Subcutaneous abdominal adipose tissue (tissue), 5 donors: ENCODE measurements around the gene KCNJ4.
"Not testable (repeated sequence)": the region's sequence is repeated elsewhere in the genome, so short reads cannot be mapped to it uniquely, and the experiment has no call there.

ENCODE experiments used
- H3K27ac ChIP-seq: one replicate; pipeline ENCODE4 v1.7.0; 2013; ENCODE audit warnings: low read depth, mild to moderate bottlenecking, inconsistent platforms, low read length, moderate library complexity
- H3K27me3 ChIP-seq, 5 donors: one replicate each; pipeline ENCODE4 v1.7.0; 2013; ENCODE audit warnings: low read length in 5 of 5, inconsistent platforms in 1 of 5; ENCODE audit not compliant: control insufficient read depth in 5 of 5, insufficient read depth in 4 of 5
- H3K36me3 ChIP-seq, 5 donors: one replicate each; pipeline ENCODE4 v1.7.0; 2013; ENCODE audit warnings: low read length in 5 of 5; ENCODE audit not compliant: control insufficient read depth in 5 of 5, insufficient read depth in 5 of 5
- H3K4me1 ChIP-seq, 5 donors: one replicate each; pipeline ENCODE4 v1.7.0; 2013; ENCODE audit warnings: low read length in 5 of 5, mild to moderate bottlenecking in 3 of 5, moderate library complexity in 1 of 5; ENCODE audit not compliant: control insufficient read depth in 5 of 5, insufficient read depth in 5 of 5
- H3K4me3 ChIP-seq, 5 donors: one replicate each; pipeline ENCODE4 v1.7.0; 2013; ENCODE audit warnings: low read length in 5 of 5, low read depth in 1 of 5
- H3K9ac ChIP-seq, 5 donors: one replicate each; pipeline ENCODE4 v1.7.0; 2013; ENCODE audit warnings: low read length in 5 of 5, mild to moderate bottlenecking in 4 of 5, moderate library complexity in 3 of 5
- H3K9me3 ChIP-seq, 5 donors: one replicate each; pipeline ENCODE4 v1.7.0; 2013; ENCODE audit warnings: low read length in 5 of 5; ENCODE audit not compliant: control insufficient read depth in 5 of 5
- donor health status: healthy.
- donor health status: healthy.
- donor health status: healthy.
- donor health status: healthy.
- donor health status: healthy.

Gene KCNJ4

DNA sequence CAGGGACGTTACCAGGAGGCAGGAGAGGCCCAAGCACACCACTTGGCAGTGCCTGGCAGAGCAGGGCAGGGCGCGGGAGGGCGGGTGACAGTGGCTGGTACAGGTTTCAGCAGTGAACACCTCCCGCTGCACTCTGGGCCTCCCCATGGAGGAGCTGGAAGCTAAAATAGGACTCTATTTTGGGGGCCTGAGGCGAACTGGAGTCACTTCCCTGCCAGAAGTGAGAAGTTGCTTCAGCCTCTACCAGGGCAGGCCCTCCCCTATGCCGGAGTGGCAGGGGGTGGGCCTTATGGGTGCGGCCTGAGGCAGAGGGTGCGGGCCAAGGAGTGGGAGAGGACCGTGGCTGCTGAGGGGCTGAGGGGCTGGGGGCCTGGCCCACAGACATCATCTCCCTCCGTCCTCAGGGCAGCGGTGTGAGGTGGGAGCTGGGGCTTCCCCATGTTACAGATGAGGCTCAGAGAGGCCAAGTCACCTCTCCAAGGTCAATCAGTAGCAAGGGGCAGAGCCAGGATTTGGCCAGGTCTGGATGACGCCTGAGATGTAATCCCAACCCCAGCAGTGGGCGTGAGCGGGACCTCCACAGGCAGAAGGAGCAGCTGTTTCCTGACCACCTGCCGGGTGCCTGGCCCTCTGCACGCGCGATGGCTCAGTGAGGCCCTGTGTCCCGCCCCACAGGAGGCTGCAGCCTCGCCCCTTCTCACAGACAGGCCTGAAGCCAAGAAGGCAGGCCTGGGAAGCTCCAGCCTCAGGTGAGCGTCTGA, 39.3 kb downstream of the KCNJ4 start:
- Histone ChIP-seq H3K9me3 (no peaks in the 10 kb centered on the region), H3K27ac (no peak overlapping the region), H3K36me3 (no peaks in the 10 kb centered on the region), H3K4me3 (no peak overlapping the region), H3K9ac (peak overlapping the region in 1 of 5 donors; percentile 39), H3K4me1 (peaks cover 0 to 20% (median 11%) of the 10 kb centered on the region in 5 donors), H3K27me3 (peaks cover 0 to 6% (median 0%) of the 10 kb centered on the region in 5 donors)

DNA sequence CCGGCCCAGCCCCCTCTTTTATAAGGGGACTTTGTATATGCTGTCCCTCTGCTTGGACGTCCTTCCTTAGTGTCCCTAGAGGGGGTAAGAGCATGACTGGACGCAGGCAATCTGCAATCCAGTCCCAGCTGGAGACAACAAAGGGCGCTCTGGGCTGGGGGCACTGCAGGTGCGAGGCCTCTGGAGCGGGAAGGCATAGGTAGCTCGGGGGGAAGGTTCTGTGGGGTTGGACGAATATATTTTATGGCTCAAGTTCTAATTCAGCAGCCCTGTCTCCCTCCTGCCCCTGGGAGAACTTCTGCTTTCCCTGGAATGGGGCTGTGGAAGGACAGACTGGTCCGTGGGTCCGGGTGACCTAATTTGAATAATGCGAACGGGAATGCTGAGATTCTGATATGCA, 40.0 kb downstream of the KCNJ4 start:
- Histone ChIP-seq H3K27me3 (peaks cover 0 to 6% (median 0%) of the 10 kb centered on the region in 5 donors), H3K36me3 (no peaks in the 10 kb centered on the region), H3K9ac (peak overlapping the region in 1 of 5 donors; percentile 39), H3K27ac (no peak overlapping the region), H3K4me3 (no peak overlapping the region), H3K4me1 (peaks cover 0 to 20% (median 11%) of the 10 kb centered on the region in 5 donors), H3K9me3 (no peaks in the 10 kb centered on the region)

GRCh38 chr22:38414009-38414395, 41.0 kb downstream of the KCNJ4 start:
- Histone ChIP-seq H3K4me3 (no peak overlapping the region), H3K9me3 (no peaks in the 10 kb centered on the region), H3K9ac (no peak overlapping the region), H3K27me3 (peaks cover 0 to 6% (median 0%) of the 10 kb centered on the region in 5 donors), H3K4me1 (peaks cover 0 to 20% (median 11%) of the 10 kb centered on the region in 5 donors), H3K27ac (no peak overlapping the region), H3K36me3 (no peaks in the 10 kb centered on the region)

- Histone ChIP-seq H3K9ac (peak overlapping the region in 1 of 5 donors; percentile 42), H3K4me3 (peak overlapping the region in 4 of 5 donors; percentile 14 to 50 (median 30)), H3K27me3 (peaks cover 0 to 6% (median 0%) of the 10 kb centered on the region in 5 donors), H3K4me1 (peaks cover 0 to 20% (median 11%) of the 10 kb centered on the region in 5 donors), H3K27ac (no peak overlapping the region), H3K9me3 (no peaks in the 10 kb centered on the region), H3K36me3 (no peaks in the 10 kb centered on the region)
Observed at GRCh38 chr22:38413085-38414008, 41.7 kb downstream of the KCNJ4 start.

DNA sequence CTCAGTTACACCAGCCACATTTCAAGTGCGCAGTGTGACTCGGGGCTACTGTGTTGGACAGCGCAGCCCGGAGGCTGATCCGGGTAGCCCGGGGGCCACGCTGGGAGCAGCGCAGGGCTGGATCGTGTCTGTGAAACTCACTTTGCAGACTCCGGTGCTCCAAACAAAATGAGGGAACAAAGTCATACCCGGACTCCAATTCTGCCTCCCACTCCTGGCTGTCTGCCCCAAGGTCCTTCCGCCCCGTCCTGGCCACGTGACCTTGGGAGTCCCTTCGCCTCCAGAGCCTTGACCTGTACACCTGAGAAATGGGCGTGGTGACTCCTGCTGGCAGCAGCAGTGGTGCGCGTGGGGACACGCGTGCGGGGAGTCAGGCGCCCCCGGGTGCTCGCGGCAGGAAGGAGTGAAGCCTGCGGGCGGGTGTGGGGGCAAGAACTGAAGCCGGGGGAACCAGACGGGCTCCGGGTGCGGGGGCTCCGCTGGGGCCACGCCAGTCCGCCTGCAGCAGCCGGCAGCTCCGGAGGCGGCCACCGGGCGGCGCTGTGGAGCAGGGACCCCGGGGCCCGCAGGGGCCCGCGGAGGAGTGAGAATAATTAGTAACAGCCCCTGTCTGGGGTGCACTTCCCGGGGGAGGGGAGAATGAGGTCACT, 42.4 kb downstream of the KCNJ4 start:
- H3K27ac ChIP-seq, result no peak overlapping the region
- H3K27me3 ChIP-seq, result peaks cover 0 to 3% (median 0%) of the 10 kb centered on the region in 5 donors
- no peaks in the 10 kb centered on the region for H3K9me3 ChIP-seq
- peak overlapping the region in 1 of 5 donors; percentile 42 for H3K9ac ChIP-seq
- peak overlapping the region; percentile 22 to 50 (median 40) for H3K4me3 ChIP-seq
- H3K4me1 ChIP-seq, result peaks cover 0 to 20% (median 11%) of the 10 kb centered on the region in 5 donors
- no peaks in the 10 kb centered on the region for H3K36me3 ChIP-seq

DNA sequence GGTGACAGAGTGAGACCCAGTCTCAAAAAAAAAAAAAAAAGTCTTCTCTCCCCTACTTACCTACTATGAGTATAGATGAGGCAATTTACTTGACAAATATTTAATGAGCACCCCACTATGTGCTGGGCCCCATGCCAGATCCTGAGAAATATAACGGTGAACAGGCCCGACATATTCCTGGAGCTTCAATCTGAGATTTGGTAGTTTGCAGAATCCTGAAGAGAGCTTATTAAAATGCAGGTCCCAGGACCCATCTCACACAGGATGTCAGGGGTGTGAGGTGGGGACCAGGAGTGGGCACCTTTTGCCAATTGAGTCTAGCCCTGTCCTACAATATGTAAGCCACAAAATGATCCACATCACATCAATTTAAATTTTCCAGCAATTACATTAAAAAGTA, 44.0 kb downstream of the KCNJ4 start:
- Histone ChIP-seq H3K36me3 (no peaks in the 10 kb centered on the region), H3K4me3 (no peak overlapping the region), H3K9ac (no peak overlapping the region), H3K27me3 (peaks cover 0 to 3% (median 0%) of the 10 kb centered on the region in 5 donors), H3K9me3 (no peaks in the 10 kb centered on the region), H3K4me1 (peaks cover 0 to 20% (median 11%) of the 10 kb centered on the region in 5 donors), H3K27ac (no peak overlapping the region)

- H3K4me1 ChIP-seq, result peaks cover 0 to 18% (median 11%) of the 10 kb centered on the region in 5 donors
- not testable (repeated sequence) for H3K4me3 ChIP-seq, H3K36me3 ChIP-seq, H3K9ac ChIP-seq, H3K27me3 ChIP-seq, H3K27ac ChIP-seq, H3K9me3 ChIP-seq
Observed at GRCh38 chr22:38409916-38410315, 45.1 kb downstream of the KCNJ4 start.

DNA sequence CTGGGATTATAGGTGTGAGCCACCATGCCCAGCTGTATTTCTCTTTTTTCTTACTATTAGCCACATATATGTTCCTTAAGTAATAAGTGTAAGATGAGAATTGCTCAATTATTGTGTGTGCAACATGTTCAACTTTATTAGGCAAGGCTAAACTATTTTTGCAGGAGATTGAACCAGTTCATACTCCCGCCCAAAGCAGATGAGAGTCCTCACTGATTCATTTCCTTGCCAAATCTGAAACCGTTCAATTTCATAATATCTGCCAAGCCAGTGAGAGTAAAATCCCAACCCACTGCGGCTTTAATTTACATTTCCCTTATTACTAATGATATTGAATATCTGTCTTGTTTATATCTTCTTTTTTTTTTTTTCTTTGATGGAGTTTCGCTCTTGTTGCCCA, 48.4 kb downstream of the KCNJ4 start:
- Histone ChIP-seq H3K4me1 (peaks cover 0 to 7% (median 0%) of the 10 kb centered on the region in 5 donors), H3K36me3 (no peaks in the 10 kb centered on the region)

DNA sequence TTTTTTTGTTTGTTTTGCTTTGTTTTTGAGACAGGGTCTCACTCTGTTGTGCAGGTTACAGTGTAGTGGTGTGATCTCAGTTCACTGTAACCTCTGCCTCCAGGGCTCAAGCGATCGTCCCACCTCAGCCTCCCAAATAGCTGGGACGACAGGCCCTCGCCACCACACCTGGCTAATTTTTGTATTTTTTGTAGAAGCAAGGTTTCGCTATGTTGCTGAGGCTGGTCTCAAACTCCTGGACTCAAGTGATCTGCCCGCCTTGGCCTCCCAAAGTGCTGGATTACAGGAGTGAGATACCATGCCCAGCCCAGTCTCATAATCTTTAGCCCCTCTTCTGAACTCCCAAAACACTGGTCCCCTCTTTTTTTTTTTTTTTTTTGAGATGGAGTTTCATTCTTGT, 50.6 kb downstream of the KCNJ4 start:
- Histone ChIP-seq H3K4me3 (no peak overlapping the region), H3K27ac (no peak overlapping the region), H3K27me3 (no peaks in the 10 kb centered on the region), H3K4me1 (peaks cover 0 to 14% (median 0%) of the 10 kb centered on the region in 5 donors), H3K36me3 (no peaks in the 10 kb centered on the region), H3K9me3 (no peaks in the 10 kb centered on the region), H3K9ac (no peak overlapping the region)

More for the DNA sequence above, 48.4 kb downstream of the KCNJ4 start:
- no peak overlapping the region for H3K4me3 ChIP-seq
- no peaks in the 10 kb centered on the region for H3K27me3 ChIP-seq
- H3K27ac ChIP-seq, result no peak overlapping the region
- no peak overlapping the region for H3K9ac ChIP-seq
- H3K9me3 ChIP-seq, result no peaks in the 10 kb centered on the region
